T-helper 22 cell (primary cell): Measurements from ENCODE around the gene SRRM2.
"Not testable (repeated sequence)": the region's sequence is repeated elsewhere in the genome, so short reads cannot be mapped to it uniquely, and the experiment has no call there.

ENCODE experiments used
- DNase-seq: peaks from one replicate; pipeline ENCODE4 v3.0.0-alpha.2; 2020; ENCODE audit warnings: low read depth

Gene SRRM2

DNA sequence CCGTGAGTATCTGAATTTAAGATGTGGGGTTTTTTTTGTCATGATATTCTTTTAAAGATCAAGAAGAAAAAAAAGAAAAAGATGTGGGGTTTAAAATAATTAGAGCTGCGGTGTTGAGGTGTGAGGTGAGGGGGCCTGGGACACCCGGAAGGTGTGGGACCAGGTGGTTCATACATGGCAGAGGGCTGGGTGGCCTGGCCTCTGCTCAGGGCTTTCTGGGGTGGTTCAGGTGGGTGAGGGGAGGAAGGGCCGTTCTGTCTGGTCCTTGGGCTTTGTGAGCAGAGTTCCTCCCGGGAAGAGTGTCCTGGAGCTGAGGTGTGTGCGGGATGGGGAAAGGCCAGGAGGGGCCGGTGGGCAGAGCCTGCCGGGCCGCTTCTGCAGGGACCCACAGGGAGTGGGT is 37.4 kb upstream of the SRRM2 start:
- no peak for DNase-seq

DNA sequence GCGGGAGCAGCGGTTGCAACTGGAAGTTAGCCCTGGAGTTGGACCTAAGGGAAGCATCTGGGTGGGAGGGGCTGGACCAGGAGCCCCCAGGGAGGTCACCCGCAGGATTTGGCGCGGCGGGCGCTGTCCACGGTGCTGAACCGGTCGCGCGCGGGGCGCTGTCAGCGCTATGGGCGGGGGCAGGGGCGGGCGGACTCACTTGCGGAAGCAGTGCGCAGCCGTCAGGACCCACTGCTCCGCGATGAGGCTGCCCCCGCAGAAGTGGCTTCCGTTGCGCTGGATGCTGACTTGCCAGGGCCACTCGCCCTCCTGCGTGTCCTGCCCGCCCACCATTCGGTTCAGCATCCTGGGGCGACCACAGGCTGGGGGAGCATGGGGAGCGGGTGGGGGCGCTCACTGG is 36.9 kb upstream of the SRRM2 start:
- DNase-seq = peak; percentile 62

DNA sequence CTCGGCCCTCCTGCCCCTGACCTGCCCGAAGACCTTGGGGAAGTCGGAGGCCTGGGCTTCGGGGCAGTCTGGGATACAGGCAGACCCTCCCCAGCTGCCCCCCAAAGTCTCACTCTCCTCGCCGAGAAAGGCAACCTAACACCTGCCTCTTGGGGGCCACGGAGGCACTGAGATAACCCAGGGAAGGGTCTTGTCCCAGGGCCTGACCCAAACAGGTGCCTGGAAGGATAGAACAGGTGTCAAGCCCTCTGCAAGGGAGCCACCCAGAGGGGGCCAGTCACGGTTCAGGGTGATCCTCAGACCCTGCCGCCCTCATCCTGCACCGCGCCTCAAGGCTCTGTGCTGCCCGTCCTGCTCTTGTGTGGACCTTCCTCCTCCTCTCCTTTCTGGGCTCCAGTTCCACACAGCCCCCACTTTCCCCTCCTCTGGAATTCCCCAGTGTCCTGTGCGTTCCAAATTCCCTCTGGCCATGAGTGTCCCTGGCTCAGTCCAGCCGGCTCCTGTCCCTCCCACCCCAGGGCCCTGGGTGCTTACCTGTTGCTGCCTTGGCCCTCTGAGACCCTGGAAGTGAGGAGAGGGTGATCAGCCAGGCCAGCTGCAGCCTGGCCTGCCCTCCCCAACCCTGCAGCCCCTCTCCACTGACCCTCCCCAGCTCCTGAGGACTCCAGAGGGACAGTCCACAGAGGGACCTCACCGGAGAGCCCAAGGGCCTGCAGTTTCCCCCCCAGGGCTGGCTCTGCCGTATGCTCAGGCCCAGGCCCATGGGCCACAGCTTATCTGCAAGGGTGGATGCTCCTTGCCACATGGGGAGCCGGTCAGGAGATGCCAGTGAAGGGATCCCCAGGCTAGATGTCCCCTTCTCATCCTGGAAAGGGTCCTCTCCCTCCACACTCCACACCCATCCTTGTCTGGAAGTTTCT is 36.2 kb upstream of the SRRM2 start:
- no peak for DNase-seq

DNA sequence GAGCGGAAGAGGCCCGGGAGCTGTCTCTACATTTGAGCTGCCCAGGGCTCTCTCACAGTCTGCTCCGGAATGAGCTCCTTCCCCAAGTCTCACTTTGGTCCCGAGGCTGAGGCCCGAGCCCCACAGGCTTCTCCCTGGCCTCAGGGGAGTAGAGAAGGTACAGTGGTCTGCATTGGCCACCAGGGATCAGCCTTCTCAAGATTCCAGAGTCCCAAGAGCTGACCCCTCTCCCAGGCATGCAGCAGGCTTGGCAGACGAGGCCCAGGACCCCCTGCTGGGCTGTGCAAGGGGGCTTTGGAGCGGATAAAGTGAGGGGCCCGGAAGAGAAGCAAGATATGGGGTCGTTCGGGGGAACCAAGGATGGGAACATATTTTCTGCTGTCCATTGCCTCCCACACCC is 35.5 kb upstream of the SRRM2 start:
- DNase-seq = no peak

DNA sequence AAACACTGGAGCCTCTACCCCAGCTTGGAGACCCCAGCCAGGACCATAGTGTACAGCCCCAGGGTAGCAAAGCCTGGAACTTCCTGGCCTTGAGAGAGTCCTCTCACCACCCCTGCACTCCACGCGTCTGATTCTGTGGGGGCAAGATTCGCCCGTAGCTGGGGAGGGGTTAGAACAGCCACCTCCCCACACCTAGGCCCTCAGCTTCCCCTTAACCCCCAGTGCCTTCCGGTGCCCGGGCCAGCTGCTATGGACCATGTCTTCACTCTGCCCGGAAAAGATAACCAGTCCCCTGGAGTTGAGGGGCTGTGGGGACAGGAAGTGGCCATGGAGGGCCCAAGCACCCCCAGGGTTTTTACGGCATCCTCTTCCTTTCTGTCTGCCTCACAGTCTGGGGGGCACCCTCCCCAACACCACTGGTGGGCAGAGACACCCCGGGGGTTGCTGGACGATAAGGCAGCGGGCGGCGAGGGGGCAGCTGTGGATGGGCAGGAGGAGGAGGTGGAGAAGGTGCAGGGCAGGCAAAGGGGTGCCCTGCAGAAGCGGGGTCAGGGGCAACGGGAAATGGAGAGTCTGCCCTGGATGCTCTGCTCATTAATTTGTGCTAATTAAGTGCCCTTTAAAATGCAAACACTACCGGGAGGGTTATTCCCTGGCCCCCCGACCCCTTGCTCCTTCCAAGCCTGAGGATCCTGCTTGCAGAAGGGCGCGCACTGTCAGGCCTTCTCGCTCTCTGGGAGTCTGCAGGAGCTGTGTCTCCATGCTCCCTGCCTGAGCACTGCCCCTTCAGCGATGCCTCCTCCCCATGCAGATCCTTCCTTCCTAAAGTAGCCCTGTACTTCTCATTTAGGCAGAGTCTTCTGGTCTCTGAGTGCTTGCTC is 34.8 kb upstream of the SRRM2 start:
- DNase-seq = no peak

DNA sequence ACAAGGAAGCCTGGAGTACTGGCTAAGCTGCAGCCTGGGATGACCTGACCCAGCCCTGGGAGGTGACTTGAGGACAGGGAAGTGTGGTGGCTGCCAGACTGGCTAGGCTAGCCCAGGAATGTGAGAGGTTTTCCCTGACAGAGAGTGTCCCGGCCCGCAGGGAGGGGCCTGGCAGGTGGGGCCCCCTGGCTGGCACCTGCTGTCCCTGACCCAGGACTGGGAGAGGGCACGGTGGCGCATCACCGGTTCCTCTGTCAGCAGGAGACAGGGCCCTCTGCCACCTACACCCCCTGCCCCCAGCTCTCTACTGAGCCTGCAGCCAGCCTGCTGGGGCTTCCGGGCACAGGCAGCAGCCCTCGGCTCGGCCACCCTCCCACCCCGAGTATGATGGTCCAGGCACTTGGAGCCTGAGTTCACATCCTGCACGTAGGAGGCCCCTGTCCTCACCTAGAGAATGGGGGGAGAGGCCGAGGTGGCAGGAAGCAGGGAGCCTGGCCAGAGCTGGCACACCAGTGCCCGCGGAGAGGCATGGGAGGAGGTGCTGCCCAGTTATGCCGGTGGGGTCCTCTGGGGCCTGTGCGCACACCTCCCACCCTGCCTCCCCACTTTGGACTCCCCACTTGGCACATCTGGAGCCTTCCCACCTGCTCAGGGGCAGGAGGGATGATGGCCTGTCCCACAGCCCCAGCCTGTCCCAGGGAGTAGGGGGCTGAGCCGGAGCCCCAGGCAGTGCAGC is 32.9 kb upstream of the SRRM2 start:
- DNase-seq = no peak

DNA sequence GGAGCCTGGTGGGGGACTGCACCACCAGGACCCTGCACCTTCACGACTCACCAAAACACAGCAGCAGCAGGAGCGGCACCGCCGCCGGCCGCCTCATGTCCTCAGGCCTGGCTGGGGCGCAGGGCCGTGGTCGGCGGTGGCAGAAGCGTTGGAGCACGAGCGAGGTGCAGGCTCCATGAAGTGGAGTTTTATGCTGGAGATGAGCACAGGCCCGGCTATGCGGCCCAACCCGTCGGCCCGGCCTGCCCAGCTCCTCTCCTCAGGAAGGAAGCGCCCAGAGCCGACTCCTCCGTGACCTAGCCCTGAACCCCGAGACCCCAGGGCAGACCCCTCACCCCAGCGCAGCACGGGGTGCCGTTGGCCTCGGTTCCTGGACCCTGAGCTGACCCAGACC is 32.4 kb upstream of the SRRM2 start, which contains the start of gene PRSS27:
PRSS27 (minus strand) TSS at position 161 of the 394 bp plus-strand sequence; CDS start at position 97, 64 bp downstream.
- DNase-seq = no peak

DNA sequence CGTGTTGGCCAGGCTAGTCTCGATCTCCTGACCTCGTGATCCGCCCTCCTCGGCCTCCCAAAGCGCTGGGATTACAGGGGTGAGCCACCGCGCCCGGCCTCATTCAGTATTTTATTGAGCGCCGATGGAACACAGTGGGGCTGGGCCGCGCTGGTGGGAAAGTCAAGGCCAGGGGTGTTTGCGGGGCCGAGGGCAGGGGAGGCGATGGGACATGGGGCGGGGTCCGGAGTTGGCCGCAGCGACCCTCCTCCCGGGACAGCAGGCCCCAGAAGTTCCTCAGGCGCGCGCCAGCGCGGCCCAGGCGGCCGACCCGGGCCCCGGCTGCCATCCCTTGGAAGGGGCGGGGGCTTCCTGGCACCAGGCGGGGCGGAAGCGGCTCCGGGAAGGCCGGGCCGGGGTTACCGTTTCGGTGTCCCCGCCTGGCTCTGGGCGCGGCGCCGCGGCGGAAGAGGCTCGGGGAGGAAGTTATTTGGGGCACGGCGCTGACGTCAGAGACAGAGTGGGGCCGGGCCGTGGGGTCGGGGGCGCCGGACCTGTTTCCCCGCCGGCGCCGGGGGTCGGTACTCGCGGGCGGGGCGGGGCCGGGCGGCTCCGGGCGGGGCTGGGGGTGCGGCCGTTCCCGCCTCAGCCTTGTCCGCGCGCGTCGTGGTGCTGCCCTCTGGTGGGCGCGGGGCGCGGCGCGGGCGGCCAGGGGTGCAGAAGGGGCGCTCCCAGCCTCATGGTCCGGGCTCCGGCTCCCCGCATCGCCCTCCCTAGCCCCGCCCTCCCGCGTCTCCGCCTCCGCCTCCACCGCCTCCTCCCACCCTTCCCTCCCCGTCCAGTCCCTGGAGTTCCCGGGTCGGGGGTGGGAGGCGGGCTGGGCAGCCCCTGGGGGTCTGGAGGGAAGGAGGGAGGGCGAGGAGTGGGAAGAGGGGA is 31.5 kb upstream of the SRRM2 start:
- peak; percentile 80 for DNase-seq

DNA sequence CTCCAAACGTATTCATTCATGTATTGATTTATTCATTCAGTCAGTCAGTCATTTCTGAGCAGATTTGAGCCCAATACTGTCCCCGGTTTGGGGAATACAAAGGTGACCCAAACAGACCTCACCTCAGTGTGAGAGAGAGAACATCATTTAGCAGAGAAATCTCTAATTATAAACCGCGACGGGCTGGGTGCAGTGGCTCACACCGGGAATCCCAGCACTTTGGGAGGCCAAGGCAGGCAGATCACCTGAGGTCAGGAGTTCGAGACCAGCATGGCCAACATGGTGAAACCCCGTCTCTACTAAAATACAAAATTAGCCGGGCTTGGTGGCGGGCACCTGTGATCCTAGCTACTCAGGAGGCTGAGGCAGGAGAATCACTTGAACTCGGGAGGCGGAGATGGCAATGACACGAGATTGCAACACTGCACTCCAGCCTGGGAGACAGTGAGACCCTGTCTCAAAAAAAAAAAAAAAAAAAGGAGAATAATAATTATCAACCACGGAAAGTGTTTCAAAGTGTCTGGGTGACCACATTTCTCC is 30.7 kb upstream of the SRRM2 start:
- not testable (repeated sequence) for DNase-seq

DNA sequence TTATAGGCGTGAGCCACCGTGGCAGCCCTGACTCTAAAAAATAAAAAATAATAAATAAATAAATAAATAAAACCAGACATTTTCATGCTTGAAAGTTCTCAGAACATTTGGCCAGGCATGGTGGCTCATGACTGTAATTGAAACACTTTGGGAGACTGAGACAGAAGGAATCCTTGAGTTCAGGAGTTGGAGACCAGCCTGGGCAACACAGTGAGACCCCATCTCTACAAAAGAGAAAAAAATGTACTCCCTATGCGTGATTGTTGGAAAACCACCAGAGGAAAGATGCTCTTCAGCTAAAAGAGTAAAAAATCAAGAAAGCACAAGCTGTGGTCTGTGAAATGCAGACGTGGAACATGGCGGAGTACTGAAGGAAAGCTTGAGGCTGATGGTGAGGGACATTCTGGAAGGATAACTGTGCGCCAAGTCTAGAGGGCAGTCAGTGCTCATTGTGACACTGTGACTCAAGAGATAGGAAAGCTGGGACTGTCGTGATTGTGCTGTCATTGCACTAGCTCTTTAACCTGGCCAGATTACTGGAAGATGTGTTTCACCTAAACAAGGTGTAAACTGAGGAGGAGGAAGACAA is 28.3 kb upstream of the SRRM2 start:
- no peak for DNase-seq

DNA sequence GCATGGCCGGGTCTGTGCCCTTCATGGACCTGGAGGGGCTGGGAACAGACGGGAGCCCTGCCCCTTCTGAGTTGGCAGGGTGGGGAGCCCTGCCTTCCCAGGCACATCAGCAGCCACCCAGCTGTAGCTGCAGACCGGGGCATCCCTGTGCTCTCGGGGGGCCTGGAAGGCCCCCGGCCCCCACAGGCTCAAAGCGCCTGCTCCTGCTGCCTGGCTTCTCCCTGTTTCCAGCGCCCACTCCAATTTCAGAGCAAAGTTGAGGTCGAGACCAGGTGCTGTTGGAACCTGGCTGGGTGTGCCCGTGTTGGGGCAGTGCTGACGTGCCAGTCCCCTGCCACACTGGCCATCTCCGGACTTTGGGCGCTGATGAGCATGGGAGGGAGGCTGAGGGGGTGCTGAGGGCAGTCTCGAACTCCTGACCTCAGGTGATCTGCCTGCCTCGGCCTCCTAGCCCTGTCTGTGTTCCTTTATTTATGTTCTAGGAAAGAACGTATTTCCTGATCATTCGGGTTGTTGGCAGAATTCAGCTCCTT is 27.6 kb upstream of the SRRM2 start:
- DNase-seq = no peak

DNA sequence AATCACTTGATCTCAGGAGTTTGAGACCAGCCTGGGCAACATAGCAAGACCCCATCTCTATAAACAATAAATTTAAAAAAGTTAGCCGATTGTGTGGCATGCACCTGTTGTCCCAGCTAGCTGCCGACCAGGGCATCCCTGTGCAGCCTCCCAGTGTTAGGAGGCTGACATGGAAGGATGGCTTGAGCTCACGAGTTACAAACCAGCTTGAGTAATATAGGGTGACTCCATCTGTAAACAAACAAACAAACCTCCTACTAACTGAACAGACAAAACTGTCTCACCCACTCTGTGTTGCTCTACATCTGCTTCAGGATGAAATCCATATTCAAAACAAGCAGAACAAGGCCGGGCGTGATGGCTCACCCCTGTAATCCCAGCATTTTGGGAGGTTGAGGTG is 25.5 kb upstream of the SRRM2 start:
- no peak for DNase-seq

DNA sequence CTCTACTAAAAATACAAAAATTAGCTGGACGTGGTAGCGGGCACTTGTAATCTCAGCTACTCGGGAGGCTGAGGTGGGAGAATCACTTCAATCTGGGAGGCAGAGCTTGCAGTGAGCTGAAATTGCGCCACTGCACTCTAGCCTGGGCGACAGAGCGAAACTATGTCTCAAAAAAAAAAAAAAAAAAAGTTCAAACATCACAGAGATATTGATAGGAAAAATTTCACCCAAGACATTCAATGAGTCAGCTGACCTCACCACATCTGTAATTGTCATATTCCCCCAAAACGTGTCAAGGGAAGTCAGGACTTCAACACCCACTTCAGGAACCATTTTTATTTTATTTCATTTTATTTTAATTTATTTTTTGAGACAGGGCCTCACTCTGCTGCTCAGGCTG is 24.4 kb upstream of the SRRM2 start:
- DNase-seq = no peak

DNA sequence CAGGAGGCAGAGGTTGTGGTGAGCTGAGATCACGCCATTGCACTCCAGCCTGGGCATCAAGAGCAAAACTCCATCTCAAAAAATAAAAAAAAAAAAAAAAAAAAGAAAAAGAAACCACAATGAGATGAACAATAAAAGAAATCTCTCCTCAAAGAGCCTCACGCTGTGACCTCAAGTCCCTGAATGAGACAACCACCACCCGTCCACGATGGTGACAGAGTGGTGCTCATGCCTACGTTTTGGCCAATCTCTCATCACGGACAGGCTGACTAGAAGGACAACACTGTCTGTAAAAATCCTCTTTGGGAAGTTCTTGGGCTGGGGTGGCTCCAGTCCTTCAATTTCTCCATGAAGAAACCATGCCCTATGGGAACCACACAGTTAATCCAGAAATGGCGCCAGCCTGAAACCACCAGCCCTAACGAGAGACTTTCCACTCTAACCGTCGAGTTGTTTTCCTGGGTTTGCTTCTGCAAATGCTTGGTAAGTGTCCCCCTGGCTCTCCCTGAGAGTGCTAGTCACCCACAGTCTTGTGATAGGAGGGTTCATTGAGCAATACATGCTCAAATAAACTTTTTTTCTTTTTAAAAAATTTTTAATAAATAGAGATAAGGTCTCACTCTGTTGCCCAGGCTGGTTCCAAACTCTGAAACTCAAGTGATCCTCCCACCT is 17.5 kb upstream of the SRRM2 start:
- DNase-seq = no peak

DNA sequence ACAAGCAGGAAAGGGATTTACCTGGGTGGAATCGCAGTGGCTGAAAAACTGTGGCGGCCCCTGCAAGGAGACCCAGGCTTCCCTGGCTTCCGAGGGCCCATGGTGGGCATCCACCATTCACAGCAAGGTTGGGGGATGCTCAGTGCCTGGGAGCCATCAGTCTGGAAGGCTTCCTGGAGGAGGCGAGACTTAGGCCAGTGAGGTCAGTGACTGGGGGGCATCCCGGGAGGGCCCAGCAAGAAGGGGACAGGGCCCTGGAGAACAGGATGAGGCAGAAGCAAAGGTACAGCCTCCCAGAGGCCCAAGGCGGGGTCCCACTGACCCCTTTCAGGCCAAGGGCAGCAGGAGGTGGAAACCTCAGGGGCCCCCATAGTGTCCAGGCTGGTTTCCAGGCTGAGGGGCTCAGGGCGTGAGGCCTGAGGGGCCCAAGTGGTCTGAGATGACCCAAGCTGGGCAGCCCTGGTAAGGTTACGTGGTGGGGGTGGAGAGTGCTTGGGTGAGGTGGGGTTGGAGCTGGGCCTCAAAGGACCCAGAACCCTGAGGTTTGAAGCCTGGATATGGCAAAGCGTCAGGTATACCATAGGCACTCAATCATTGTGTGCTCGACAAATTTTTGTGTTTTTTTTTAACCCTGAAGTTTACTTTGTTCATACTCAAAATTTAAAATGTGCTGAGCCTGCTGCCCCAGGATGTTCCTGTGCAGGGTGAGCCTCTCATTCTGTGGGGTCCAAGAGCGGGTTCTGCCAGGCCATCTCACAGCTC is 15.8 kb upstream of the SRRM2 start:
- DNase-seq = no peak

DNA sequence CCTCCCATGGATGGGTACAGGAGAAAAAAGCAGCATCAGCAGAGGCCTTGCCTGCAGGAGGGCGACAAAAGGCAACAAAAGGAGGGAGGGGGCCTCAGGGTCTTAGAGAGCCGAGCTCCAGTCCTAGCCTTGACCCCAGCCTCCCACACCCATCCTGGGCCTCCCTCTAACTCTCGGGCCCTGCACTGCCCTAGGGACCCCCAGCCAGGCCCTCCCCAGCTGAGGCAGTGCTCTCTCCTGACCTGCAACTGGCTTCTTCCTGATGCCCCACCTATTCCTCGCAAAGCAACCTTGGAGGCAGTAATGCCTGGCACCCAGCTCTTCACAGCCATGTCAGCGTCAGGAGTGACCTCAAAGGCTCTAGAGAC is 15.2 kb upstream of the SRRM2 start:
- no peak for DNase-seq

DNA sequence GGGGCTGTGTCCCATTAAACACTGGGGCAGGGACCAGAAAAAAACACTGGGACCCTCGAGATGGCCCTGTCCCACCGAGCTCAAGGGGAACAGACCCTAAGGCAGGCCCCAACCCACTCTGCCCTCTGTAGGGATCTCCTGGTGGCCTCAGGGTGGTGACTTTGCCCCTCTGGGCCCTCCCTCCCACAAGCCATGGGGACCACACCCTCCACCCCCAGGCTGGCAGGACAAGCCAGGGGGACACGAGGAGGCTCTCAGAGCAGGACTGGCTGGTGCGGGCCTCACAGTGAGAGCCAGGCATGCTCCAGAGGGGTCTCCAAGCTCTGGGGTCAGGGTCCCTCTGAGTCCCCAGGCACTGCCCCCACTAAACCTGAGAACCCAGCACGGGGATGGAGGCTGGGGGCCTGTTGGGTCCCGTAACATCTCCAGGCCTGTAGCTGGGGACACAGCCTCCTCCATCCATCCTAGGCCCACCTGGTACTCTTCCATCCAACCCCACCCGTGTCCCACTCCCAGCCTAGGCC is 14.5 kb upstream of the SRRM2 start:
- no peak for DNase-seq

DNA sequence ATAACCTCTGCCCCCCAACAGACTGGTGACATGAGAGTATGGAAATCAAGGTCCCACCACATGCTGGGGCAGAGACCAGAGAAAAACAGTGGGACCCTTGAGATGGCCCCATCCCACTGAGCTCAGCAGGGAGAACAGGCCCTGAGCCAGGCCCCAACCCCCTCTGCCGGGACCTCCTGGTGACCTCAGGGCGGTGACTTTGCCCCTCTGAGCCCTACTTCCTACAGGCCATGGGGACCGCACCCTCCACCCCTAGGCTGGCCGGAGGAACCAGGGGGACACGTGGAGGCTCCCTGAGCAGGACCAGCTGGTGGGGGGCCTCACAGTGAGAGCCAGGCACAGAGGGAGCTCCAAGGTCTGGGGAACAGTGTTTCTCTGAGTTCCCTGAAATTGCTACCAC is 13.8 kb upstream of the SRRM2 start:
- DNase-seq = no peak
